ENCODE results near the gene GLS. TPM values are rescaled to one million over a fixed set of nuclear protein-coding genes. Genes with fewer than 3 reads are reported as not detected.

GLS gene
- total and polyA plus RNA-seq, 2 donors (not counting 3 experiments of a cell fraction or from before 2014, with no cell fraction given) = 49.0 to 183 TPM

GRCh38 chr2:190972846-190973245 is 92.2 kb downstream of the GLS start:
- TF ChIP-seq MYC (IDR thresholded peaks at IDR 0.05; ENCODE audit: low read depth, low read length) (no peak), JUN (IDR thresholded peaks at IDR 0.05; ENCODE audit: borderline replicate concordance, insufficient read depth, insufficient read length, low read depth) (no peak), GATA2 (IDR thresholded peaks at IDR 0.05; ENCODE audit: insufficient read depth, insufficient read length, low read depth, low read length) (no peak), POLR2AphosphoS5 (IDR thresholded peaks at IDR 0.05; ENCODE audit: insufficient read depth, low read depth, low read length) (no peak), POLR2A (IDR thresholded peaks at IDR 0.05; ENCODE audit: low read depth, low read length) (no peak), EZH2 (IDR thresholded peaks at IDR 0.05; ENCODE audit: borderline replicate concordance, low read depth, low read length, severe bottlenecking) (no peak), FOS (IDR thresholded peaks at IDR 0.05; ENCODE audit: borderline replicate concordance, insufficient read depth, low read length) (no peak)
- TF ChIP-seq, protein P1, sequence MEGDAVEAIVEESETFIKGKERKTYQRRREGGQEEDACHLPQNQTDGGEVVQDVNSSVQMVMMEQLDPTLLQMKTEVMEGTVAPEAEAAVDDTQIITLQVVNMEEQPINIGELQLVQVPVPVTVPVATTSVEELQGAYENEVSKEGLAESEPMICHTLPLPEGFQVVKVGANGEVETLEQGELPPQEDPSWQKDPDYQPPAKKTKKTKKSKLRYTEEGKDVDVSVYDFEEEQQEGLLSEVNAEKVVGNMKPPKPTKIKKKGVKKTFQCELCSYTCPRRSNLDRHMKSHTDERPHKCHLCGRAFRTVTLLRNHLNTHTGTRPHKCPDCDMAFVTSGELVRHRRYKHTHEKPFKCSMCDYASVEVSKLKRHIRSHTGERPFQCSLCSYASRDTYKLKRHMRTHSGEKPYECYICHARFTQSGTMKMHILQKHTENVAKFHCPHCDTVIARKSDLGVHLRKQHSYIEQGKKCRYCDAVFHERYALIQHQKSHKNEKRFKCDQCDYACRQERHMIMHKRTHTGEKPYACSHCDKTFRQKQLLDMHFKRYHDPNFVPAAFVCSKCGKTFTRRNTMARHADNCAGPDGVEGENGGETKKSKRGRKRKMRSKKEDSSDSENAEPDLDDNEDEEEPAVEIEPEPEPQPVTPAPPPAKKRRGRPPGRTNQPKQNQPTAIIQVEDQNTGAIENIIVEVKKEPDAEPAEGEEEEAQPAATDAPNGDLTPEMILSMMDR (IDR thresholded peaks at IDR 0.05; ENCODE audit: extremely low read depth in 1 of 2, insufficient read depth in 1 of 2, low read depth in 1 of 2, low read length in 2 of 2) = no peak
- TF ChIP-seq, protein P2, sequence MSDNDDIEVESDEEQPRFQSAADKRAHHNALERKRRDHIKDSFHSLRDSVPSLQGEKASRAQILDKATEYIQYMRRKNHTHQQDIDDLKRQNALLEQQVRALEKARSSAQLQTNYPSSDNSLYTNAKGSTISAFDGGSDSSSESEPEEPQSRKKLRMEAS (IDR thresholded peaks at IDR 0.05; ENCODE audit: insufficient read depth, insufficient read length) = no peak
- no peaks in the 10 kb centered on the region for H3K79me2 ChIP-seq (ENCODE audit: control insufficient read depth, insufficient read depth, low read length)
- FAIRE-seq = no peak
- H3K4me2 ChIP-seq (ENCODE audit: insufficient read depth, low read length) = no peak overlapping the region
- H3K4me3 ChIP-seq (replicated peaks in 1 of 3; ENCODE audit: insufficient read depth in 1 of 3, low read depth in 1 of 3, low read length in 3 of 3) = no peak overlapping the region
- intact Hi-C loops (cut with micrococcal nuclease) = no loop called here
- POLR2A ChIA-PET = no interaction called here
- H3K36me3 ChIP-seq (ENCODE audit: control insufficient read depth in 2 of 2, extremely low read depth in 1 of 2, insufficient read depth in 2 of 2, low read length in 2 of 2) = peaks cover 23 to 41% of the 10 kb centered on the region in 2 experiments
- no TSS peak for BruUV-seq (replicated peaks)
- DNase-seq (ENCODE audit: low read depth, low spot score) = no peak
- H2AFZ ChIP-seq (ENCODE audit: low read depth, low read length) = no peak overlapping the region
- H3K27ac ChIP-seq (ENCODE audit: insufficient read depth, low read depth, low read length) = no peak overlapping the region
- no peaks in the 10 kb centered on the region for H4K20me1 ChIP-seq (replicated peaks; ENCODE audit: control insufficient read depth, extremely low read depth, insufficient read depth, low read length)
- H3K4me1 ChIP-seq (ENCODE audit: control insufficient read depth, extremely low read depth, insufficient read depth, low read length) = peaks cover 60% of the 10 kb centered on the region
- no peaks in the 10 kb centered on the region for H3K27me3 ChIP-seq (ENCODE audit: control insufficient read depth in 2 of 2, insufficient read depth in 2 of 2, low read length in 2 of 2)
- H3K9ac ChIP-seq (replicated peaks; ENCODE audit: extremely low read depth, insufficient read depth, low read length) = no peak overlapping the region
- dilution Hi-C loops (cut with MboI; ENCODE audit: extremely low pct_ligation_motif_present, low sequenced_read_pairs) = no loop called here
- no peaks in the 10 kb centered on the region for H3K9me3 ChIP-seq (replicated peaks; ENCODE audit: control insufficient read depth, insufficient read depth, low read length)
- H3K9me1 ChIP-seq (replicated peaks; ENCODE audit: control insufficient read depth, extremely low read depth, insufficient read depth, low read length) = no peaks in the 10 kb centered on the region
- CTCF ChIA-PET = interaction anchor here (1.2 to 1.7 kb wide), 2 partner anchors 15 to 79 kb away, joined by 4 read pairs; no protein-coding TSS in a partner anchor

Measured in endothelial cell of umbilical vein (primary cell).